IPS-NIHi11 (cell line): ENCODE data around the gene RAPGEF1.

Source experiments
- DNase-seq: peaks from one replicate; pipeline ENCODE4 v3.0.0; 2012; ENCODE audit warnings: mixed read lengths, low spot score

RAPGEF1 gene

GRCh38 chr9:131587906-131588305 lies 152.0 kb downstream of the RAPGEF1 start:
- no peak for DNase-seq

- no peak for DNase-seq
These were observed 152.5 kb downstream of the RAPGEF1 start for GRCh38 chr9:131587331-131587730.

- no peak for DNase-seq
These were observed 154.5 kb downstream of the RAPGEF1 start for GRCh38 chr9:131585375-131585774.

GRCh38 chr9:131584858-131585257 lies 155.0 kb downstream of the RAPGEF1 start:
- no peak for DNase-seq

- no peak for DNase-seq
These were observed 155.9 kb downstream of the RAPGEF1 start for GRCh38 chr9:131583836-131584555.

GRCh38 chr9:131583337-131583645 lies 156.6 kb downstream of the RAPGEF1 start:
- no peak for DNase-seq

- no peak for DNase-seq
These were observed 157.2 kb downstream of the RAPGEF1 start for GRCh38 chr9:131582466-131583336.

- no peak for DNase-seq
These were observed 157.8 kb downstream of the RAPGEF1 start for GRCh38 chr9:131582056-131582455.

- DNase-seq = no peak
These were observed 159.5 kb downstream of the RAPGEF1 start for GRCh38 chr9:131580358-131580757.

- DNase-seq = no peak
These were observed 160.1 kb downstream of the RAPGEF1 start for GRCh38 chr9:131579789-131580211.

- no peak for DNase-seq
These were observed 161.0 kb downstream of the RAPGEF1 start for GRCh38 chr9:131578731-131579504.

GRCh38 chr9:131578021-131578420 lies 161.9 kb downstream of the RAPGEF1 start:
- DNase-seq = no peak

GRCh38 chr9:131577005-131578000 lies 162.6 kb downstream of the RAPGEF1 start:
- no peak for DNase-seq

- DNase-seq = no peak
These were observed 163.7 kb downstream of the RAPGEF1 start for GRCh38 chr9:131575946-131576853.

GRCh38 chr9:131574730-131575640 lies 164.9 kb downstream of the RAPGEF1 start:
- DNase-seq = no peak

GRCh38 chr9:131567910-131568309 lies 172.0 kb downstream of the RAPGEF1 start:
- no peak for DNase-seq

- DNase-seq = no peak
These were observed 173.7 kb downstream of the RAPGEF1 start for GRCh38 chr9:131566158-131566557.

GRCh38 chr9:131565369-131565768 lies 174.5 kb downstream of the RAPGEF1 start:
- no peak for DNase-seq
